ENCODE results near the gene SORCS2. TPM values are rescaled to one million over a fixed set of nuclear protein-coding genes. Genes with fewer than 3 reads are reported as not detected.

The SORCS2 gene
- polyA plus RNA-seq, 1 donor from 2014 or later: 1.0 TPM

DNA sequence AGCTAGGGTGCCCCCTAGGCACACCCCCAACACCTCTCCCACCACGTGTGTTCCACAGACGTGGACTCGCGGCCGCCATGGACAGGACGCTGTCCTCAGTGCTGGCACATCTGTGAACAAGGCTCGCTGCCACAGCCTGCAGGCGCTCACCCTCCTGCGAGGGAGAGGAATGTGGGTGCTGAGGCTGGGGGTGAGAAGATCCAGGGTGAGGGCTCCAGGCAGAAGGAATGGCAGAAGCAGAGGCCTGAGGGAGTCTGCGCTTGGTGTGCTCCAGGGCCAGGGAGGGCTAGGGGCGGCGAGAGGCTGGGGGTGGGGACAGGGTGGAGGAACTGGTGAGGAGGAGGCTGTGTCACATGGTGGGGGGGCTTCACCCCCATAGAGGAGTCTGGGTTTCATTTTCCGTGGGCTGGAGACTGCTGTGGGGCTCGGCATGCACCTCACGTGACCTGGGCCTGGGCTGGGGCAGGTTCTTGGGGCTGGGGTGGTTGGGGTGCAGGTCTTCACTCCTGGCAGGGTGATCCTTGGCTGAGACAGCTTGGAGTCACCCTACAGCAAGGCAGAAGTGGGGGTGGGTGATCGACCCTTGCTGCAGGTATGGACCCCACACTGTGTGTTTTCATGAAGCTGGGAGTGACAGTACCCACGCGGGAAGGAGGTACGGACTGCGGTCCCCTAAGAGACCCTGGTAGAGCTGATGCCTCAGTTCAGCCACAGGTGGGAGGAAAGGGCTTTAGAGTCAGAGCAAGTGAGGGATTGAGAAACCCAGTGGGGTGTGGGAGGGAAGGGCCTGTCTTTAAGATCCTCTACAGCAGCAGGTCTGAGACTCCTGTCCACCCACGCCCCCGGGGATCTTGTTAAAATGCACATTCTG lies 138.7 kb downstream of the SORCS2 start:
- Histone ChIP-seq H3K4me2 (ENCODE audit: low read length) (no peak overlapping the region), H3K79me2 (replicated peaks; ENCODE audit: insufficient read depth, low read length) (no peaks in the 10 kb centered on the region), H3K27me3 (ENCODE audit: insufficient read depth, low read depth, low read length) (no peaks in the 10 kb centered on the region), H3K4me3 (ENCODE audit: low read length) (no peak overlapping the region), H3F3A (ENCODE audit: insufficient read depth, low read length, poor library complexity, severe bottlenecking) (no peaks in the 10 kb centered on the region), H3K9me3 (ENCODE audit: low read length) (no peaks in the 10 kb centered on the region), H3K9ac (ENCODE audit: low read length) (no peak overlapping the region), H4K20me1 (ENCODE audit: insufficient read depth) (no peaks in the 10 kb centered on the region), H3K36me3 (ENCODE audit: insufficient read depth, low read length) (no peaks in the 10 kb centered on the region), H2AFZ (ENCODE audit: low read depth, low read length) (no peak overlapping the region), H3K27ac (ENCODE audit: low read length) (no peak overlapping the region), H3K9me2 (ENCODE audit: insufficient read depth, low read length) (no peaks in the 10 kb centered on the region)
- TF ChIP-seq RAD21 (conservative IDR thresholded peaks at IDR 0.05) (no peak), SMC3 (conservative IDR thresholded peaks at IDR 0.05; ENCODE audit: poor library complexity) (no peak), TAF1 (IDR thresholded peaks at IDR 0.05; ENCODE audit: low read depth) (no peak)

DNA sequence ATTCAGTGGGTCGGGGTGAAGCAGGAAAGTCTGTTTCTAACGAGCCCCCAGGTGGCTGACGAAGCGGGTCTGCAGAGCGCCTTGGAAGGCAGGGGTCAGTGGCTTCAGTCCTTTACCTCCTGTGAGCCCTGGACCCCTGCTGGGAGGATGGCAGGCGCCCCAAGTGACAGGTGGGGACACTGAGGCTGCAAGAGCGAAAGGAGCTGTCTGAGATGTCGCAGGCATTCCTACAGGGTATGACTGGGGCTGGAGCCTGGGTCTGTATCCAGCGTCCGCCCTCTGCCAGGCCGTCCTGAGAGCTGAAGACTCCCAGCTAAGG lies 139.3 kb downstream of the SORCS2 start:
- Histone ChIP-seq H3K9me2 (ENCODE audit: insufficient read depth, low read length) (no peaks in the 10 kb centered on the region), H2AFZ (ENCODE audit: low read depth, low read length) (no peak overlapping the region), H3K27me3 (ENCODE audit: insufficient read depth, low read depth, low read length) (no peaks in the 10 kb centered on the region), H3K27ac (ENCODE audit: low read length) (no peak overlapping the region), H3K9ac (ENCODE audit: low read length) (no peak overlapping the region), H3K4me2 (ENCODE audit: low read length) (no peak overlapping the region), H3K9me3 (ENCODE audit: low read length) (no peaks in the 10 kb centered on the region), H3K4me3 (ENCODE audit: low read length) (no peak overlapping the region), H4K20me1 (ENCODE audit: insufficient read depth) (no peaks in the 10 kb centered on the region), H3K79me2 (replicated peaks; ENCODE audit: insufficient read depth, low read length) (no peaks in the 10 kb centered on the region), H3K36me3 (ENCODE audit: insufficient read depth, low read length) (no peaks in the 10 kb centered on the region), H3F3A (ENCODE audit: insufficient read depth, low read length, poor library complexity, severe bottlenecking) (no peaks in the 10 kb centered on the region)
- TF ChIP-seq SMC3 (conservative IDR thresholded peaks at IDR 0.05; ENCODE audit: poor library complexity) (no peak), MXI1 (conservative IDR thresholded peaks at IDR 0.05; ENCODE audit: poor library complexity, severe bottlenecking) (no peak), EP300 (conservative IDR thresholded peaks at IDR 0.05; ENCODE audit: poor library complexity, severe bottlenecking) (no peak), RAD21 (conservative IDR thresholded peaks at IDR 0.05) (no peak), TAF1 (IDR thresholded peaks at IDR 0.05; ENCODE audit: low read depth) (no peak), POLR2AphosphoS5 (IDR thresholded peaks at IDR 0.05) (no peak), EZH2 (IDR thresholded peaks at IDR 0.05; ENCODE audit: borderline replicate concordance, insufficient read depth, low read length, poor library complexity, severe bottlenecking) (no peak)
- TF ChIP-seq, protein P1, sequence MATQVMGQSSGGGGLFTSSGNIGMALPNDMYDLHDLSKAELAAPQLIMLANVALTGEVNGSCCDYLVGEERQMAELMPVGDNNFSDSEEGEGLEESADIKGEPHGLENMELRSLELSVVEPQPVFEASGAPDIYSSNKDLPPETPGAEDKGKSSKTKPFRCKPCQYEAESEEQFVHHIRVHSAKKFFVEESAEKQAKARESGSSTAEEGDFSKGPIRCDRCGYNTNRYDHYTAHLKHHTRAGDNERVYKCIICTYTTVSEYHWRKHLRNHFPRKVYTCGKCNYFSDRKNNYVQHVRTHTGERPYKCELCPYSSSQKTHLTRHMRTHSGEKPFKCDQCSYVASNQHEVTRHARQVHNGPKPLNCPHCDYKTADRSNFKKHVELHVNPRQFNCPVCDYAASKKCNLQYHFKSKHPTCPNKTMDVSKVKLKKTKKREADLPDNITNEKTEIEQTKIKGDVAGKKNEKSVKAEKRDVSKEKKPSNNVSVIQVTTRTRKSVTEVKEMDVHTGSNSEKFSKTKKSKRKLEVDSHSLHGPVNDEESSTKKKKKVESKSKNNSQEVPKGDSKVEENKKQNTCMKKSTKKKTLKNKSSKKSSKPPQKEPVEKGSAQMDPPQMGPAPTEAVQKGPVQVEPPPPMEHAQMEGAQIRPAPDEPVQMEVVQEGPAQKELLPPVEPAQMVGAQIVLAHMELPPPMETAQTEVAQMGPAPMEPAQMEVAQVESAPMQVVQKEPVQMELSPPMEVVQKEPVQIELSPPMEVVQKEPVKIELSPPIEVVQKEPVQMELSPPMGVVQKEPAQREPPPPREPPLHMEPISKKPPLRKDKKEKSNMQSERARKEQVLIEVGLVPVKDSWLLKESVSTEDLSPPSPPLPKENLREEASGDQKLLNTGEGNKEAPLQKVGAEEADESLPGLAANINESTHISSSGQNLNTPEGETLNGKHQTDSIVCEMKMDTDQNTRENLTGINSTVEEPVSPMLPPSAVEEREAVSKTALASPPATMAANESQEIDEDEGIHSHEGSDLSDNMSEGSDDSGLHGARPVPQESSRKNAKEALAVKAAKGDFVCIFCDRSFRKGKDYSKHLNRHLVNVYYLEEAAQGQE (IDR thresholded peaks at IDR 0.05; ENCODE audit: borderline replicate concordance): no peak
- TF ChIP-seq, protein P2, sequence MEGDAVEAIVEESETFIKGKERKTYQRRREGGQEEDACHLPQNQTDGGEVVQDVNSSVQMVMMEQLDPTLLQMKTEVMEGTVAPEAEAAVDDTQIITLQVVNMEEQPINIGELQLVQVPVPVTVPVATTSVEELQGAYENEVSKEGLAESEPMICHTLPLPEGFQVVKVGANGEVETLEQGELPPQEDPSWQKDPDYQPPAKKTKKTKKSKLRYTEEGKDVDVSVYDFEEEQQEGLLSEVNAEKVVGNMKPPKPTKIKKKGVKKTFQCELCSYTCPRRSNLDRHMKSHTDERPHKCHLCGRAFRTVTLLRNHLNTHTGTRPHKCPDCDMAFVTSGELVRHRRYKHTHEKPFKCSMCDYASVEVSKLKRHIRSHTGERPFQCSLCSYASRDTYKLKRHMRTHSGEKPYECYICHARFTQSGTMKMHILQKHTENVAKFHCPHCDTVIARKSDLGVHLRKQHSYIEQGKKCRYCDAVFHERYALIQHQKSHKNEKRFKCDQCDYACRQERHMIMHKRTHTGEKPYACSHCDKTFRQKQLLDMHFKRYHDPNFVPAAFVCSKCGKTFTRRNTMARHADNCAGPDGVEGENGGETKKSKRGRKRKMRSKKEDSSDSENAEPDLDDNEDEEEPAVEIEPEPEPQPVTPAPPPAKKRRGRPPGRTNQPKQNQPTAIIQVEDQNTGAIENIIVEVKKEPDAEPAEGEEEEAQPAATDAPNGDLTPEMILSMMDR (IDR thresholded peaks at IDR 0.05; ENCODE audit: poor library complexity, severe bottlenecking): no peak

All from neural cell (in vitro differentiated cells).